Activated gamma-delta T cell treated with anti-CD3 and anti-CD28 coated beads, Interleukin-2, amount 50 U/mL, for 16 hours (primary cell): Measurements from ENCODE around the gene SMARCA4.
"Not testable (repeated sequence)": the region's sequence is repeated elsewhere in the genome, so short reads cannot be mapped to it uniquely, and the experiment has no call there.

Experiments used
- DNase-seq: peaks from one replicate; pipeline ENCODE4 v3.0.0-alpha.2; 2020; ENCODE audit warnings: low read depth

SMARCA4 gene

GRCh38 chr19:11069561-11069960 lies 108.7 kb downstream of the SMARCA4 start:
- DNase-seq, result no peak

- no peak for DNase-seq
Measured at GRCh38 chr19:11070123-11070522, 109.3 kb downstream of the SMARCA4 start.

- no peak for DNase-seq
Measured at GRCh38 chr19:11073568-11073967, 112.7 kb downstream of the SMARCA4 start.

- not testable (repeated sequence) for DNase-seq
Measured at GRCh38 chr19:11076792-11077191, 116.0 kb downstream of the SMARCA4 start.

DNA sequence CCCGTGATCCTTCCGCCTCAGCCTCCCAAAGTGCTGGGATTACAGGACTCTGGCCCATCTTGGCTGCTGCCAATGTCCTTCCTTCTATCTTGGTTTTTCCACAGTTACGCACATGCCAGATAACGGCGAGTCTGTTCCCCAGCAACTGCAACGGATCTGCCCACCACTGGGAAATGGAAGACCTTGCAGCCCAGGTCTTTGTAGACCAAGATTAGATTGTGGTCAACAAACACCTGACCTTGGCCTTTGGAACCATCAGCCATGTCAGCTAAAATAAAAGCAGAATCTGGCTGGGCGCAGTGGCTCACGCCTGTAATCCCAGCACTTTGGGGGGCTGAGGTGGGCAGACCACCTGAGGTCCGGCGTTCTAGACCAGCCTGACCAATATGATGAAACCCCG lies 118.1 kb downstream of the SMARCA4 start:
- no peak for DNase-seq

DNA sequence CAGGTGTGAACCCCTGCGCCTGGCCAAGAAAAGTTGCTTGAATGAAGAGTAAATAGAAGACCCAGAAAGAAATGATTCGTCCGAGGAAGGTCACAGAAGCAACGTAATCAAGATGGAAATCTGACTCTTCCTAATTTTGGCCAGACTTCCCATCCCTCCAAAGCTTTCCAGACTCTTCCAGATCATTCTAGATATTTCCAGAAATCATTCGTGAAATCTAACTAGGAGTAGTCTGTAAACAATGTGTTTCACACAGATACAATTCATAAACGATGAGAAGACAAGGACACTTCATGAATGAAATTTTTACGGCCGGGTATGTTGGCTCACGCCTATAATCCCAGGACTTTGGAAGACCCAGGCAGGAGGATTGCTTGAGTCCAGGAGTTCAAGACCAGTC lies 119.2 kb downstream of the SMARCA4 start:
- no peak for DNase-seq

- no peak for DNase-seq
Measured at GRCh38 chr19:11087870-11088505, 127.2 kb downstream of the SMARCA4 start.

- no peak for DNase-seq
Measured at GRCh38 chr19:11088506-11089253, 127.8 kb downstream of the SMARCA4 start.

- peak; percentile 59 for DNase-seq
Measured at GRCh38 chr19:11089254-11090013, 128.6 kb downstream of the SMARCA4 start, which contains the start of gene LDLR. TSS of gene LDLR (plus strand) at chr19:11089463. CDS start at chr19:11089549, 86 bp downstream.

DNA sequence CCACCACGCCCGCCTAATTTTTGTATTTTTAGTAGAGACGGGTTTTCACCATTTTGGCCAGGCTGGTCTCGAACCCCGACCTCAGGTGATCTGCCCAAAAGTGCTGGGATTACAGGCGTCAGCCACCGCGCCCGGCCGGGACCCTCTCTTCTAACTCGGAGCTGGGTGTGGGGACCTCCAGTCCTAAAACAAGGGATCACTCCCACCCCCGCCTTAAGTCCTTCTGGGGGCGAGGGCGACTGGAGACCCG lies 129.1 kb downstream of the SMARCA4 start:
- DNase-seq, result not testable (repeated sequence)

DNA sequence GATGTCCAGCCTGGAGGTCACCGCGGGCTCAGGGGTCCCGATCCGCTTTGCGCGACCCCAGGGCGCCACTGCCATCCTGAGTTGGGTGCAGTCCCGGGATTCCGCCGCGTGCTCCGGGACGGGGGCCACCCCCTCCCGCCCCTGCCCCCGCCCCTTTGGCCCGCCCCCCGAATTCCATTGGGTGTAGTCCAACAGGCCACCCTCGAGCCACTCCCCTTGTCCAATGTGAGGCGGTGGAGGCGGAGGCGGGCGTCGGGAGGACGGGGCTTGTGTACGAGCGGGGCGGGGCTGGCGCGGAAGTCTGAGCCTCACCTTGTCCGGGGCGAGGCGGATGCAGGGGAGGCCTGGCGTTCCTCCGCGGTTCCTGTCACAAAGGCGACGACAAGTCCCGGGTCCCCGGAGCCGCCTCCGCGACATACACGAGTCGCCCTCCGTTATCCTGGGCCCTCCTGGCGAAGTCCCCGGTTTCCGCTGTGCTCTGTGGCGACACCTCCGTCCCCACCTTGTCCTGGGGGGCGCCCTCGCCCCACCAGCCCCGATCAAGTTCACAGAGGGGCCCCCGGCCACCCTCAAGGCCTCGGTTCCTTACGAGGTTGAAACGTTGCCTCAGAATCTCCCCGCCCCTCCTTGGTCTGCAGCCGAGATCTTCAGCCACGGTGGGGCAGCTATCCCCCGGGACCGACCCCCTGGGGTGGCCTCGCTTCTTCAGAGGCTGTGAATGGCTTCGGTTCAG lies 129.6 kb downstream of the SMARCA4 start:
- DNase-seq, result peak; percentile 97

- no peak for DNase-seq
Measured at GRCh38 chr19:11090997-11091702, 130.3 kb downstream of the SMARCA4 start.

GRCh38 chr19:11091703-11092153 lies 130.9 kb downstream of the SMARCA4 start:
- DNase-seq, result peak; percentile 21

- DNase-seq, result peak; percentile 15
Measured at GRCh38 chr19:11092181-11092538, 131.3 kb downstream of the SMARCA4 start.

- DNase-seq, result no peak
Measured at GRCh38 chr19:11093689-11094238, 132.9 kb downstream of the SMARCA4 start.

DNA sequence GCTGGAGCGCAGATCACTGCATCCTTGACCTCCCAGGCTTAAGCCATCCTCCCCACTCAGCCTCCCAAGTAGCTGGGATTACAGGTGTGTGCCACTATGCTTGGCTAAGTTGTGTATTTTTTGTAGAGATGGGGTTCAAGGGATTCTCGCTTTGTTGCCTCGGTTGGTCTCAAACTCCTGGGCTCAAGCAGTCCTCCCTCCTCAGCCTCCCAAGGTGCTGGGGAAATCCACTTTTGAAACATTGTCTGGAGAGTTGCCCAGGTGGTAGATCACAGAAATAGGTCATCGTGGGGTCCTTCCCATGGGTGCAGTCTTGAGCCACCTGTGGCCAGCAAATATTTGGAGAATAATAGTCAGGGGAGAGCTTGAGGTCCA lies 133.7 kb downstream of the SMARCA4 start:
- DNase-seq, result no peak

DNA sequence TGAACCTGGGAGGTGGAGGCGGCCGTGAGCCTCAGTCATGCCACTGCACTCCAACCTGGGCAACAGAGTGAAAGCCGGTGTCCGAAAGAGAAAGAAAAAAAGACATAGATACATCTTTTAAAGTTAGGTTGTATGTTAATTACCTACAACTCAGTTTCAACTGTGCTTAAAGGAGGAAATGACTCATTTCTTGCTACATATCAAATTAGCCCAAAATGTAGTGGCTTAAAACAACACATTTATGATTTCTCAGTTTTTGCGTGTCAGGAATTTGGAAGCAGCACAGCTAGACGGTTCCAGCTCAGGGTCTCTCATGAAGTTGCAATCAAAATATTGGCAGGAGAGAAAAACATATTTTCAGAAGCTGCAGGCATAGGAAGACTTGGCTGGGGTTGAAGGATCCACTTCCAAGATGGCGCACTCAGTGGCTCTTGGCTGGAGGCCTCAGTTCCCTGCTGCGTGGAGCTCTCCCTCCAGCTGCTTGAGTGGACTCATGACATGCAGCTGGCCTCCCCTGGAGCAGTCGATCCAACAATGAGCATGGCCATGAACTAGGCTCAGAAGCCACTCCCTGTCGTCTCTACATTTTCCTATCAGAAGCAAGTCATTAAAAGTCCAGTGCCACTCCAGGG lies 135.5 kb downstream of the SMARCA4 start:
- DNase-seq, result no peak

DNA sequence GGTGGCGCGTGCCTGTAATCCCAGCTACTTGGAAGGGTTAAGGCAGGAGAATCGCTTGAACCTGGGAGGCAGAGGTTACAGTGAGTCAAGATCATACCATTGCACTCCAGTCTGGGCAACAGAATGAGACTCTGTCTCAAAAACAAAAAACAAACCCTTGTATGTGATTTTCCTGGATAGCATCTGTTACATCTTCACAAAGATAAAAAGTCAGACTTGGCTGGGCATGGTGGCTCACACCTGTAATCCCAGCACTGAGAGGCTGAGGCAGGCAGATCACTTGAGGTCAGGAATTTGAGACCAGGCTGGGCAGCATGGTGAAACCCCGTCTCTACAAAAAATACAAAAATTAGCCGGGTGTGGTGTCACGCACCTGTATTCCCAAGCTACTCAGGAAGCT lies 136.5 kb downstream of the SMARCA4 start:
- not testable (repeated sequence) for DNase-seq

DNA sequence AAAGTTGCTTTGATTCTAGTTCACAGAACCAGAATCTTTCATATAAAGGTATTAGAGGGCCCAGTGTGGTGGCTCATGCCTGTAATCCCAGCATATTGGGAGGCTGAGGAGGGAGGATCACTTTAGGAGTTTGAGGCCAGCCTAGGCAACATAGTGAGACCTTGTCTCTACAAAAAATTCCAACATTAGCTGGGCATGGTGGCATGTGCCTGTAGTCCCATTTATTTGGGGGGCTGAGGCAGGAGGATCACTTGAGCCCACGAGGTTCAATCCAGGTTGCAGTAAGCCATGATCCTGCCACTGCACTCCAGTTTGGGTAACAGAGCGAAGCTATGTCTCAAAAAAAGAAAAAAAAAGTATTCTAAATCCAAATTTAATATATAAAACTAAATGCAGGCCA lies 137.5 kb downstream of the SMARCA4 start:
- DNase-seq, result no peak

GRCh38 chr19:11098861-11099260 lies 138.0 kb downstream of the SMARCA4 start:
- no peak for DNase-seq

DNA sequence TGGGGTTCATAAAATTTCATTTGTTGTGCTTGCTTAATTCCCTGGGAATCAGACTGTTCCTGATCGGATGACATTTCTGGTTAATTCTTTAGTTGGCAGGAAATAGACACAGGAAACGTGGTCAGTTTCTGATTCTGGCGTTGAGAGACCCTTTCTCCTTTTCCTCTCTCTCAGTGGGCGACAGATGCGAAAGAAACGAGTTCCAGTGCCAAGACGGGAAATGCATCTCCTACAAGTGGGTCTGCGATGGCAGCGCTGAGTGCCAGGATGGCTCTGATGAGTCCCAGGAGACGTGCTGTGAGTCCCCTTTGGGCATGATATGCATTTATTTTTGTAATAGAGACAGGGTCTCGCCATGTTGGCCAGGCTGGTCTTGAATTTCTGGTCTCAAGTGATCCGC lies 139.2 kb downstream of the SMARCA4 start:
- DNase-seq, result no peak
